NT2/D1 (cell line): ENCODE data around the gene SET.

Experiments
- SUZ12 ChIP-seq: IDR thresholded peaks from 2 replicates; pipeline ENCODE4 v1.6.1; 2011; ENCODE audit not compliant: insufficient read length, insufficient read depth; ENCODE audit errors: extremely low read depth
- YY1 ChIP-seq: IDR thresholded peaks from 2 replicates; pipeline ENCODE4 v1.6.1; 2011; ENCODE audit not compliant: insufficient read length, insufficient read depth
- ZNF274 ChIP-seq: IDR thresholded peaks from 2 replicates; pipeline ENCODE4 v1.6.1; 2011; ENCODE audit warnings: mild to moderate bottlenecking, low read depth, low read length

- TF ChIP-seq ZNF274: no peak
- TF ChIP-seq YY1: no peak
- TF ChIP-seq SUZ12: no peak
These were observed 5.0 kb upstream of the SET start for GRCh38 chr9:128684065-128684324.
